ENCODE results near the gene WASF2.

The WASF2 gene

DNA sequence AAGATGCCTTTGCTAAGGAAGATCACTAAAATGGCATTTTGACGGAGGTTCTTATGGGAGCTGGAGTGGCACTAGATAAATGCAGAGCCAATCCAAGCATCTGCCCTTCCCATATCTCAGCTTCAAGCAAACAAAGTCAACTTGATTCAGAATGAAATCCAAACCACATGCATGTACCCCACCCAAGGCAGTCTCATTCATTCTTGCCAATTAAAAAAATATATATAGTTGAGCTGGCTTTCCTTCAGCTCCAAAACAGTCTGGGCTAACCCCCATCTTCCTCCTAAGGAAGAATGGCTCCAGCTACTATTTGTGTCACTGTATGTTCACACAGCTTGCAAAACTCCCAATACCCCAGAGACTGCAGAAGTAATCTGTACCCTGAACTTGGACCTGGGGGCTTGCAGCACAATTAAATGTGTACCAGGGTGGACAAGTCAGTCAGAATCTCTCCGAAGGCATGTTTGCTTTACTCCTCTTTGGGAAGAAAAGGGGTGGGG is 62.1 kb downstream of the WASF2 start:
- no peak for DNase-seq
- peaks cover 7% of the 10 kb centered on the region; the same call in 1 of the 2 replicates for H3K4me1 ChIP-seq (ENCODE audit: insufficient read depth, low read length)
- no peak overlapping the region for H3K9ac ChIP-seq (ENCODE audit: low read depth, low read length)
- TF ChIP-seq, protein P1, sequence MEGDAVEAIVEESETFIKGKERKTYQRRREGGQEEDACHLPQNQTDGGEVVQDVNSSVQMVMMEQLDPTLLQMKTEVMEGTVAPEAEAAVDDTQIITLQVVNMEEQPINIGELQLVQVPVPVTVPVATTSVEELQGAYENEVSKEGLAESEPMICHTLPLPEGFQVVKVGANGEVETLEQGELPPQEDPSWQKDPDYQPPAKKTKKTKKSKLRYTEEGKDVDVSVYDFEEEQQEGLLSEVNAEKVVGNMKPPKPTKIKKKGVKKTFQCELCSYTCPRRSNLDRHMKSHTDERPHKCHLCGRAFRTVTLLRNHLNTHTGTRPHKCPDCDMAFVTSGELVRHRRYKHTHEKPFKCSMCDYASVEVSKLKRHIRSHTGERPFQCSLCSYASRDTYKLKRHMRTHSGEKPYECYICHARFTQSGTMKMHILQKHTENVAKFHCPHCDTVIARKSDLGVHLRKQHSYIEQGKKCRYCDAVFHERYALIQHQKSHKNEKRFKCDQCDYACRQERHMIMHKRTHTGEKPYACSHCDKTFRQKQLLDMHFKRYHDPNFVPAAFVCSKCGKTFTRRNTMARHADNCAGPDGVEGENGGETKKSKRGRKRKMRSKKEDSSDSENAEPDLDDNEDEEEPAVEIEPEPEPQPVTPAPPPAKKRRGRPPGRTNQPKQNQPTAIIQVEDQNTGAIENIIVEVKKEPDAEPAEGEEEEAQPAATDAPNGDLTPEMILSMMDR (IDR thresholded peaks at IDR 0.05; ENCODE audit: borderline replicate concordance, extremely low read depth, low read length, poor library complexity, severe bottlenecking): no peak
- no peak for TF ChIP-seq EZH2 (IDR thresholded peaks at IDR 0.05; ENCODE audit: borderline replicate concordance, low read depth, low read length, severe bottlenecking)
- peaks cover 46% of the 10 kb centered on the region for H3K36me3 ChIP-seq (ENCODE audit: insufficient read depth, low read length)
- H2AFZ ChIP-seq (ENCODE audit: low read depth, low read length): no peak overlapping the region
- peaks cover 17% of the 10 kb centered on the region; the same call in 1 of the 2 replicates for H4K20me1 ChIP-seq (ENCODE audit: insufficient read depth, low read length)
- no peak overlapping the region for H3K27ac ChIP-seq (ENCODE audit: low read length)
- no peak overlapping the region for H3K4me2 ChIP-seq (ENCODE audit: insufficient read depth, low read length)
- H3K9me3 ChIP-seq (ENCODE audit: insufficient read depth, low read length, severe bottlenecking): no peaks in the 10 kb centered on the region
- no peak for ATAC-seq (ENCODE audit: insufficient read depth, low read depth)
- H3K79me2 ChIP-seq (ENCODE audit: insufficient read depth, low read length): peaks cover 64% of the 10 kb centered on the region
- H3K27me3 ChIP-seq (ENCODE audit: insufficient read depth, low read length, poor library complexity): no peaks in the 10 kb centered on the region
- no peak overlapping the region for H3K4me3 ChIP-seq (ENCODE audit: low read depth in 1 of 2, low read length in 2 of 2)

DNA sequence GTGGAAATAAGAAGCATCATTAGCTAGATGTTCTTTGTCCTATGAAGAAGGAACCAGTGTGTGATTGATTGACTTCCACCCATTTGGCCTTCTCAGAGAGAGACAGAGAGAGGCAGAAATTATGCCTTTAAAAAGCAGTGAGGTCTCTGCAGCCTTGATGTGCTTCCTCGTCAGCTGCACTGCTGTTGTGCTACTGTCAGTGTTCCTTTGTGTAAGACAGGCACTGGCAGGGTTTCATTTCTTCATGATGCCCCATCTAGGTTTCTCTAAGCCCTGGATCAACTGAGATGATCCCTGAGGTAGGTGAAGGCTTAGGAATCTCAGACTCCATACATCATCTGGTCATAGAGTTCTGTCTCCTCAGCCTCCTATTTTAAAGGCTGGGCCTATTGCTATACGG is 62.6 kb downstream of the WASF2 start:
- H3K9me3 ChIP-seq (ENCODE audit: insufficient read depth, low read length, severe bottlenecking): no peaks in the 10 kb centered on the region
- no peak overlapping the region for H3K9ac ChIP-seq (ENCODE audit: low read depth, low read length)

GRCh38 chr1:27423709-27424108 is 66.3 kb downstream of the WASF2 start:
- peaks cover 48% of the 10 kb centered on the region for H3K36me3 ChIP-seq (ENCODE audit: insufficient read depth, low read length)
- ATAC-seq (ENCODE audit: insufficient read depth, low read depth) (no peak), DNase-seq (no peak)
- no peak overlapping the region for H3K27ac ChIP-seq (ENCODE audit: low read length)
- no peaks in the 10 kb centered on the region for H3K9me3 ChIP-seq (ENCODE audit: insufficient read depth, low read length, severe bottlenecking)
- H3K4me3 ChIP-seq (ENCODE audit: low read depth in 1 of 2, low read length in 2 of 2): no peak overlapping the region
- H3K4me1 ChIP-seq (ENCODE audit: insufficient read depth, low read length): no peaks in the 10 kb centered on the region
- H4K20me1 ChIP-seq (ENCODE audit: insufficient read depth, low read length): peaks cover 9% of the 10 kb centered on the region
- H3K79me2 ChIP-seq (ENCODE audit: insufficient read depth, low read length): peaks cover 41% of the 10 kb centered on the region
- TF ChIP-seq EZH2 (IDR thresholded peaks at IDR 0.05; ENCODE audit: borderline replicate concordance, low read depth, low read length, severe bottlenecking): no peak
- TF ChIP-seq, protein P1 (IDR thresholded peaks at IDR 0.05; ENCODE audit: borderline replicate concordance, extremely low read depth, low read length, poor library complexity, severe bottlenecking): no peak
- no peaks in the 10 kb centered on the region for H3K27me3 ChIP-seq (ENCODE audit: insufficient read depth, low read length, poor library complexity)
- H2AFZ ChIP-seq (ENCODE audit: low read depth, low read length): no peak overlapping the region
- no peak overlapping the region for H3K4me2 ChIP-seq (ENCODE audit: insufficient read depth, low read length)
- no peak overlapping the region for H3K9ac ChIP-seq (ENCODE audit: low read depth, low read length)

More for the DNA sequence above, 62.6 kb downstream of the WASF2 start:
- no peak for TF ChIP-seq EZH2 (IDR thresholded peaks at IDR 0.05; ENCODE audit: borderline replicate concordance, low read depth, low read length, severe bottlenecking)
- TF ChIP-seq, protein P1 (IDR thresholded peaks at IDR 0.05; ENCODE audit: borderline replicate concordance, extremely low read depth, low read length, poor library complexity, severe bottlenecking): no peak
- no peak overlapping the region for H3K4me3 ChIP-seq (ENCODE audit: low read depth in 1 of 2, low read length in 2 of 2)
- H4K20me1 ChIP-seq (ENCODE audit: insufficient read depth, low read length): peaks cover 17% of the 10 kb centered on the region; the same call in 1 of the 2 replicates
- H3K4me2 ChIP-seq (ENCODE audit: insufficient read depth, low read length): no peak overlapping the region
- ATAC-seq (ENCODE audit: insufficient read depth, low read depth): no peak
- DNase-seq: no peak
- peaks cover 7% of the 10 kb centered on the region; the same call in 1 of the 2 replicates for H3K4me1 ChIP-seq (ENCODE audit: insufficient read depth, low read length)
- H3K27ac ChIP-seq (ENCODE audit: low read length): no peak overlapping the region
- H3K27me3 ChIP-seq (ENCODE audit: insufficient read depth, low read length, poor library complexity): no peaks in the 10 kb centered on the region
- H2AFZ ChIP-seq (ENCODE audit: low read depth, low read length): no peak overlapping the region
- H3K79me2 ChIP-seq (ENCODE audit: insufficient read depth, low read length): peaks cover 63% of the 10 kb centered on the region
- H3K36me3 ChIP-seq (ENCODE audit: insufficient read depth, low read length): peaks cover 46% of the 10 kb centered on the region

All from DND-41 (cell line).